ENCODE measurements around the gene KRT85.

The KRT85 gene

GRCh38 chr12:52324153-52324444, 43.2 kb downstream of the KRT85 start:
- Histone ChIP-seq H3K4me3 (replicated peaks; ENCODE audit: low read depth, low read length) (no peak overlapping the region), H3K27me3 (replicated peaks; ENCODE audit: control insufficient read depth, insufficient read depth, low read length) (peaks cover 6% of the 10 kb centered on the region), H3K36me3 (ENCODE audit: control insufficient read depth, insufficient read depth, low read length) (no peaks in the 10 kb centered on the region)
- no peak for TF ChIP-seq CTCF (IDR thresholded peaks at IDR 0.05; ENCODE audit: insufficient read depth, low read length, poor library complexity, severe bottlenecking)
- DNase-seq (ENCODE audit: extremely low read depth, insufficient read length): no peak

- Histone ChIP-seq H3K4me3 (replicated peaks; ENCODE audit: low read depth, low read length) (no peak overlapping the region), H3K36me3 (ENCODE audit: control insufficient read depth, insufficient read depth, low read length) (no peaks in the 10 kb centered on the region), H3K27me3 (replicated peaks; ENCODE audit: control insufficient read depth, insufficient read depth, low read length) (peaks cover 6% of the 10 kb centered on the region)
- TF ChIP-seq CTCF (IDR thresholded peaks at IDR 0.05; ENCODE audit: insufficient read depth, low read length, poor library complexity, severe bottlenecking): no peak
- DNase-seq (ENCODE audit: extremely low read depth, insufficient read length): no peak
Measured at GRCh38 chr12:52323416-52324152, 43.7 kb downstream of the KRT85 start.

- H3K36me3 ChIP-seq (ENCODE audit: control insufficient read depth, insufficient read depth, low read length): no peaks in the 10 kb centered on the region
- peaks cover 6% of the 10 kb centered on the region for H3K27me3 ChIP-seq (replicated peaks; ENCODE audit: control insufficient read depth, insufficient read depth, low read length)
- DNase-seq (ENCODE audit: extremely low read depth, insufficient read length): no peak
- no peak for TF ChIP-seq CTCF (IDR thresholded peaks at IDR 0.05; ENCODE audit: insufficient read depth, low read length, poor library complexity, severe bottlenecking)
- no peak overlapping the region for H3K4me3 ChIP-seq (replicated peaks; ENCODE audit: low read depth, low read length)
Measured at GRCh38 chr12:52323001-52323400, 44.3 kb downstream of the KRT85 start.

- Histone ChIP-seq H3K36me3 (ENCODE audit: control insufficient read depth, insufficient read depth, low read length) (no peaks in the 10 kb centered on the region), H3K27me3 (replicated peaks; ENCODE audit: control insufficient read depth, insufficient read depth, low read length) (peaks cover 6% of the 10 kb centered on the region), H3K4me3 (replicated peaks; ENCODE audit: low read depth, low read length) (no peak overlapping the region)
- TF ChIP-seq CTCF (IDR thresholded peaks at IDR 0.05; ENCODE audit: insufficient read depth, low read length, poor library complexity, severe bottlenecking): no peak
- no peak for DNase-seq (ENCODE audit: extremely low read depth, insufficient read length)
Measured at GRCh38 chr12:52322069-52322468, 45.2 kb downstream of the KRT85 start.

- Histone ChIP-seq H3K36me3 (ENCODE audit: control insufficient read depth, insufficient read depth, low read length) (no peaks in the 10 kb centered on the region), H3K27me3 (replicated peaks; ENCODE audit: control insufficient read depth, insufficient read depth, low read length) (peaks cover 6% of the 10 kb centered on the region), H3K4me3 (replicated peaks; ENCODE audit: low read depth, low read length) (no peak overlapping the region)
- no peak for DNase-seq (ENCODE audit: extremely low read depth, insufficient read length)
- TF ChIP-seq CTCF (IDR thresholded peaks at IDR 0.05; ENCODE audit: insufficient read depth, low read length, poor library complexity, severe bottlenecking): no peak
Measured at GRCh38 chr12:52321418-52321817, 45.9 kb downstream of the KRT85 start.
